GM12801 (cell line): ENCODE measurements around the gene IGSF9B.

Experiments used
- CTCF ChIP-seq: IDR thresholded peaks from one replicate; pipeline ENCODE4 v1.5.1; 2011; ENCODE audit warnings: control low read depth; ENCODE audit not compliant: insufficient read length; ENCODE audit errors: extremely low read depth

Gene IGSF9B

DNA sequence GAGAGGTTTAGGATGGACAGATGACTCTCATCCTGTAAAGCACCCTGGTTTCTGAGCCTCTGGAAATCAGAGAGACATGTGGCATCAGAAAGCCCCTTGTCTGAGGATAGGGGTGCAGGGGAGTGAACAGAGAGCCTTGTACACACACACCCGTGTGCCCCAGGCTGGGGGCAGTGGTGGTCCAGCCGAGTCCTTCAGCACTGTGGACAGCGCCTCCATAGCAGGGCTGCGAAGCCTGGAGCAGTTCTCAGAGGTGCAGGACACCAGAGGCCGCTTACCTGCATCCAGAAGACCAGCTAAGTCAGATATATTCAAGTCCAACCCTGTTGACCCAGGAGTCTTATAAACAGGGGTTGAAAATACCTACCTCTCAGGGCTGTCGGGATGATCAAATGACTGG is 11.5 kb upstream of the IGSF9B start:
- no peak for TF ChIP-seq CTCF

DNA sequence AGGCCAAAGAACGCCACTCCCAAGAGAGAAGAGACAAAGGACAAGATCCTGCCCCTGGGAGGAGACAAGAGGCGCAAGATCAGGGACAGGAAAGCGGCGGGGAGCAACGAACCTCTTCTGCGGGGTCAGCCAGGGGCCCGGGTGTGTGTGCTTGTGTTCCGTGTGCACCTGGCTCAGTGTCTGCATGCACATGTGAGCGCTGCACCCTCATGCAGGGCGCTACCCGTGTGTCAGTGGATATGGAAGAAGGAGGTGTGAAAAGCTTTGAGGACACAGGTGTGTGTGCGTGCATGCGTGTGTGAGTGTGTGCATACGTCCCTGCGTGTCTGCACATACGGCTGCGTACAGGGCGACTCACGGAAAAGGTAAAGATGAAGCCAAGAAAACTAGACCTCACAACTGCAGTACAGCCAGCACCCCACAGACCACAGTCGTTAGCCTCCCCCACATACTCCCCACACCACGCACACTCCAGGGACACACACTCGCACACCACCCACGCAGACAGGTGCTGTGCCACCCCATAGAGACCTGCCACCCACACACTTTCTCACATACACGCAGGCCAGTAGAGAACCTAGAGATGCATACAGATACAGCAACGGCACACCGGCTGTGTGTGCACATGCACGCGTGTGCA is 11.0 kb upstream of the IGSF9B start:
- no peak for TF ChIP-seq CTCF

GRCh38 chr11:133966921-133967598 is 10.3 kb upstream of the IGSF9B start:
- TF ChIP-seq CTCF: no peak

GRCh38 chr11:133966172-133966651 is 9.4 kb upstream of the IGSF9B start:
- TF ChIP-seq CTCF: no peak

DNA sequence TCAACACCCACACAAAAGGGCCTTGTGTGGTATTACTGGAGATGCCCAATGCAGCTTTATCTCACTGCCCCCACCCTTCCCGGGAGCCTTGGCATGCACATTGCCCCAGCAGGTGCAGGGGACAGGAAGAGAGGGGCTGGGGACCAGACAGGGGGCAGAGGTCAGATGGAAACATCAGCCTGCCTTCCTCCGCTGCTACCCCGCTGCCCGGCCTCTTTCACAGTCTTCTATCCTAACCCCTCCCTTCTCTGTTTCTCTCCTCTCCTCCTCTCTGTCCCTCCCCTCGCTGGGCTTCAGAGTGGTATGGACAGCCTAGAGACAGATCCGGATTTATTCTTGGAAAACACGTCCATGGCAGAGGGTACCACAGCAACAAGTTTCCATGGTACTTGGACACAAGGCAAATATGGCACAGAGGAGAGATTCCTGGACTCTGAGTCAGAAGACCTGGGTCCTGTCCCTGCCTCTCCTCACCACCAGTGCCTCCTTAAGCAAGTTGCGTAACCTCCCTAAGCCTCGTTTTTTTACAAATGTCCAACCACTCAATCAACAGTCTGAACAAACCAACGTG is 8.3 kb upstream of the IGSF9B start:
- no peak for TF ChIP-seq CTCF

- TF ChIP-seq CTCF: no peak
Observed at GRCh38 chr11:133964356-133964755, 7.6 kb upstream of the IGSF9B start.

DNA sequence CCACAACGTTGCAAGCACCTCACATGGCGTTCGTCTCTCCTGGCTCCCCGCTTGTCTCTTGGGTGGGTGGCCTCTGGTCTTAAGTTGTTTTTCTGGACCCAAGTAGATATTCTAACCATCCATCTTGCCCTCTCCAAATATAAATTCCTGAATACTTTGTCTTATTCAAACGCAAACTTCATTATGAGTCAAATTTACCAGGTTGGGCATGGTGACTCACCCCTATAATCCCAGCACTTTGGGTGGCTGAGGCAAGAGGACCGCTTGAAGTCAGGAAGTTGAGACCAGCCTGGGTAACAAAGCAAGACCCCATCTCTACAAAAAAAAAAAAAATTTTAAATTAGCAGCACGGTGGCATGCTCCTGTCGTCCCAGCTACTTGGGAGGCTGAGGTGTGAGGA is 5.1 kb upstream of the IGSF9B start:
- no peak for TF ChIP-seq CTCF
